Dermis microvascular lymphatic vessel endothelial cell (primary cell): Measurements from ENCODE around the gene COL4A1. TPM values are rescaled to one million over a fixed set of nuclear protein-coding genes. Genes with fewer than 3 reads are reported as not detected.

Experiments
- DNase-seq, 2 donors: peaks; one replicate each; pipeline versions ENCODE4 v3.0.0 to v3.0.0-alpha.2; 2010; ENCODE audit warnings: low read depth in 2 of 2
- total RNA-seq: library from RNA; depleted of rRNA; stranded (reverse); fragments of >200 nt; gene quantifications from 2 replicates; pipeline ENCODE4 v1.2.1, GENCODE V29; 2014

Gene COL4A1
- total RNA-seq, 1 donor from 2014 or later, result 1,098 TPM

GRCh38 chr13:110309661-110310524 lies 2.9 kb upstream of the COL4A1 start:
- DNase-seq, result no peak

GRCh38 chr13:110308656-110309359 lies 1.9 kb upstream of the COL4A1 start:
- DNase-seq, result peak in 1 of 2 donors; percentile 32

- peak in 1 of 2 donors; percentile 63 for DNase-seq
Measured at GRCh38 chr13:110307767-110308655, 1.1 kb upstream of the COL4A1 start.

GRCh38 chr13:110306340-110306959 lies 507 bp downstream of the COL4A1 start:
- peak in 1 of 2 donors; percentile 48 for DNase-seq

GRCh38 chr13:110305949-110306339 lies 1.0 kb downstream of the COL4A1 start:
- DNase-seq, result peak in 1 of 2 donors; percentile 54

DNA sequence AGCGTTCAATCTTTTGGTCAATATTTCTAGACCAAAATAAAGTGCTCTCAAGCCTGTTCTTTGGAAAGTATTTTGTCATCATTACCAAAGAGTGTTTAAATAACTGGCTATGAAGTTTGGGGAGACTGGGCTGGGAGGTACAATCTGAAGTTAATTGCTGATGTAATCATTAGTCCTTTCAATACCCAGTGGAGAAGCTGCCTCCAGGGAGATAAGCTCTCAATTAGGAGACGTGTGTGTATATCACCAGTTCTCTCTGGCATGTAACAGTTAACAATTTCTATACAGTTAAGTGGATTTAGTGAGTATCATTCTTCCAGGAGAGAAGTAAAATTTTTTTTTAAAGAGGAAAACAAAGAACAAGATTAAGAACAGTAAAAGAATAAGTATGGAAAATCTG lies 1.4 kb downstream of the COL4A1 start:
- no peak for DNase-seq

DNA sequence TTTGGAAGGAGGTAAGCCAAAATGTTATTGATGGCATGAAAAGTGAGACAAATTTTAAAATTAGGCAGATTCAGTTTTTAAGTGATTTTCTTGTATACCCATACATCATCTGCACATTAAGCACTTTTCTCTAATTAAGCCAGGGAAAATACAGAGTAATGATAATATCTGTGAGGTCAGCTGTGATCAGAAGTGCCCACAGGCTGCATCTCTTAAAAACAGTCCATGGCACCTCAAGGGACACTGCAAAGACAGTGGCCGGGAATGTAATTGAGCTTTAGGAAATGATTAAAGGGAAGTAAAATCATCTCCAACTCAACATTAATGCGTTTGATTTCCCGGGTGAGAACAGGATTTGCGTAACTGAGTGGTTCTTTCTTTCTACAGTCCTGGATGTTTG lies 2.0 kb downstream of the COL4A1 start:
- no peak for DNase-seq

DNA sequence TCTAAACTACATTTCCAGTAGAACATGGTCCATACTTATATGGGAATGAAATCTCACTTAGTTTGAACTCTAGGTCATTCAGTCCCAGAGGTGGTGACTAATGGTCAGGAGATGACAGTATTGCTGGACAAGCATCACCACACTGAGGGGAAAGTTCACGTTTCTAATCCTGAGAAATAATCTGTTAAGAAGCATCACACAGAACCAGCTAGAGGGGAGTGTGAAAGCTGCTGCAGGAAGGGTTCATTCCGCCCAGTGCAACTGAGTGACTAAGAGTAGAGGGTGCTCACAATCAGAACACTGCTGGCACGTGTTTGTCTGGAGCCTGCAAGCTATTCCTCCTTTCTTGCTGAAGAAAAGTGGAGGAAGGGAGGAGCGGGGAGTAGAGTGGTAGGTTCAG lies 2.7 kb downstream of the COL4A1 start:
- peak in 1 of 2 donors; percentile 70 for DNase-seq

GRCh38 chr13:110303644-110304043 lies 3.3 kb downstream of the COL4A1 start:
- DNase-seq, result no peak

DNA sequence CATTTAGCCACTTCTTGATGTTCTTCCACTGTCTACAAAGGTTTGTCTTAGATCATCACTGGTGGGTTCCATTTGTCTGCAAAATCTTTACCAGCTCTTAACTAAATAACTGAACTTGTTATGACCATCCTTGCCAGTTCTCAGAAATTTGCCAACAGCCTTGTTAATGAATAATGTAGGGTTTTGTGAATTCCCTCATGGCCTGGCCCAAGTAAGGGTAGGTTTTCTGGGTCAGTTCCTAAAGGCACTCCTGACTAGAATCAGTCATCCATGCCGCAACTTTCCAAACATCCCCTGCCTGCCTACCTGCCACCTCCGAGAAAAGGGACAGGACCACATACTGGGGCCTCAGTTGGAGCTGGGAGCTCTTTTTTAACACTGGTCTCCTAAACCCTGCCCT lies 4.0 kb downstream of the COL4A1 start:
- no peak for DNase-seq

- DNase-seq, result no peak
Measured at GRCh38 chr13:110301606-110302553, 5.1 kb downstream of the COL4A1 start.

GRCh38 chr13:110301083-110301482 lies 5.9 kb downstream of the COL4A1 start:
- DNase-seq, result no peak

GRCh38 chr13:110300090-110300815 lies 6.7 kb downstream of the COL4A1 start:
- DNase-seq, result no peak

- DNase-seq, result no peak
Measured at GRCh38 chr13:110299283-110299840, 7.6 kb downstream of the COL4A1 start.

DNA sequence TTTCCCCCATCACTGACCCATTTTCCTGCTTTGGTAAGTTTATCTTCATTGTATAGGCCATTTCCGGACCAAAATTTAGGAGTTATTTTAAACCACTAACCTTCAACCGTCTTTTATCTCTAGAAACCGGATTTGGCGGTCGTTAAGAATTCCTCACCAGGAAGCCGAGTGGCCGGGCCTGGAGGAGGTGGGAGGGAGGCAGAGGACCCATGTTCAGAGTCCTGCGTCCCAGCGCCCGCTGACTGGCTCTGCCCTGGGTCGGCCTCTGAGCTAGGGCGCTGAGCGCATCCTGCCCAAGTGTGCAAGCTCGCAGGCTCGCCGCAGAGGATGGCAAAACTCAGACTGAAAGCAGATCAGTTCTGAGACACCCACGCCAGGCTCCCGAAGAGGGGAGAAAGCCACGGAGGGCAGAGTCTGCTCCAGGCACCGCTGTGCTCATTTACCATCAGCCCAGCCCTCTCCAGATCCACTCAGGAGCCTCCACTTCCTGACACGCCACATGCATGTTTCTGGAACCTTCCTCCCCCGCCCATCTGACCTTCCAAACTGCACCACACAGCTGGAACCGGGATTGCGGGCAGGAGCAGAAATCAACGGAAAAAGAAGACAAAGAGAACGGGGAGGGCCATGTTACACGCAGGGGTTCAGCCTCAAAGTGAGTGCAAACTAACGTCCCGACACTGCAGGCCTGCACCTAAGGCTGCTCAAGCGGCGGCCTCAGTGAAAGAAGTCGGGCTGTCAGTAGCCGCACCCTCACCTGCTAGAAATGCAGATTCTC lies 8.3 kb downstream of the COL4A1 start:
- DNase-seq, result peak in 1 of 2 donors; percentile 64

GRCh38 chr13:110297766-110298504 lies 9.0 kb downstream of the COL4A1 start:
- peak in 1 of 2 donors; percentile 43 for DNase-seq

- no peak for DNase-seq
Measured at GRCh38 chr13:110297011-110297410, 9.9 kb downstream of the COL4A1 start.

DNA sequence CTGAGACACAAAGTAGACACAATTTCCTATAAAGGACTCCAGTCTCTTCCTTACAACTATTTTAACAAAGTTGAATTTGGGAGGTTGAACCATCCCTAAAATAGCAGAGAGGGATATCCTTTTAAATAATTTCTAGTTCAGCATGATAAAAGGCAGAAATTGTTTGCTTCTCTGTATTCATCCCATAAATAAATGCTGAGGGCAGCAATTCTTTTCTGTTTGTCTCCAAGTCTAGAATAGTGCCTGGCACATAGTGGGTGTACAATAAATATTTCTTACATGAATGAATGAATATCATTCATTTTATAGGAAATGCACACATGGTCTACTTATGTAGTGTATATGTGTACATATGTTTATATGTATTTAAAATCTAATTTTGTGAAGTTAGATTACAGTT lies 12.3 kb downstream of the COL4A1 start:
- DNase-seq, result no peak
